GM11168 (cell line): ENCODE results near the gene WDR53.
"Not testable (repeated sequence)": the region's sequence is repeated elsewhere in the genome, so short reads cannot be mapped to it uniquely, and the experiment has no call there.

Experiments
- in situ Hi-C: fragments of 300-500 bp; cut with MboI; formaldehyde crosslinking; loops from one replicate; pipeline ENCODE4 v1.12.0; 2022; ENCODE audit warnings: low sequenced_read_pairs; ENCODE audit not compliant: unreplicated experiment

Gene WDR53

GRCh38 chr3:196563721-196564225 is 4.6 kb downstream of the WDR53 start:
- in situ Hi-C loops: no loop called here

GRCh38 chr3:196559826-196560225 is 8.5 kb downstream of the WDR53 start:
- in situ Hi-C loops: no loop called here

- in situ Hi-C loops: no loop called here
Observed at GRCh38 chr3:196558476-196558875, 9.9 kb downstream of the WDR53 start.

GRCh38 chr3:196557236-196557635 is 11.1 kb downstream of the WDR53 start:
- in situ Hi-C loops: no loop called here

- in situ Hi-C loops: no loop called here
Observed at GRCh38 chr3:196555295-196555694, 13.1 kb downstream of the WDR53 start.

- in situ Hi-C loops: no loop called here
Observed at GRCh38 chr3:196554205-196554604, 14.1 kb downstream of the WDR53 start.

- in situ Hi-C loops: no loop called here
Observed at GRCh38 chr3:196553551-196553950, 14.8 kb downstream of the WDR53 start.

DNA sequence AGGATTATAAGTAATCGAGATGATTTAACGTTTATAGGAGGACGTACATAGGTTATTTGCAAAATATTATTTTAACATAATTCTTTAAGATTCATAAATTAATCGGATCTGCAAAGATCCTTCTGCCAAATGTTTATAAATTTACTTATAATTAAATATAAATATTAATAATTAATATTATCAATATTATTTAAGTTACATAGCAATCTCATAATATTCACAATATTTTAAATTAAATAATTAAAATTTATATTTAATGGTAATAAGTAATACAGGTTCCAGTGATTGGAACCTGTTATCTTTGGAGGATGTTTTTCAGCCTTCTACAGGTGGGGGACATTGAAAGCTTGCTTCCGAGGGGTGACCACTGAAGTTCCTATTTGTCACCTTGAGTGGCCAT is 16.1 kb downstream of the WDR53 start:
- in situ Hi-C loops: no loop called here

- in situ Hi-C loops: not testable (repeated sequence)
Observed at GRCh38 chr3:196550172-196550571, 18.2 kb downstream of the WDR53 start.

GRCh38 chr3:196549312-196549711 is 19.0 kb downstream of the WDR53 start:
- in situ Hi-C loops: not testable (repeated sequence)

GRCh38 chr3:196547067-196547466 is 21.3 kb downstream of the WDR53 start:
- in situ Hi-C loops: no loop called here

GRCh38 chr3:196546537-196546936 is 21.8 kb downstream of the WDR53 start:
- in situ Hi-C loops: no loop called here

GRCh38 chr3:196544491-196544992 is 23.8 kb downstream of the WDR53 start:
- in situ Hi-C loops: no loop called here

DNA sequence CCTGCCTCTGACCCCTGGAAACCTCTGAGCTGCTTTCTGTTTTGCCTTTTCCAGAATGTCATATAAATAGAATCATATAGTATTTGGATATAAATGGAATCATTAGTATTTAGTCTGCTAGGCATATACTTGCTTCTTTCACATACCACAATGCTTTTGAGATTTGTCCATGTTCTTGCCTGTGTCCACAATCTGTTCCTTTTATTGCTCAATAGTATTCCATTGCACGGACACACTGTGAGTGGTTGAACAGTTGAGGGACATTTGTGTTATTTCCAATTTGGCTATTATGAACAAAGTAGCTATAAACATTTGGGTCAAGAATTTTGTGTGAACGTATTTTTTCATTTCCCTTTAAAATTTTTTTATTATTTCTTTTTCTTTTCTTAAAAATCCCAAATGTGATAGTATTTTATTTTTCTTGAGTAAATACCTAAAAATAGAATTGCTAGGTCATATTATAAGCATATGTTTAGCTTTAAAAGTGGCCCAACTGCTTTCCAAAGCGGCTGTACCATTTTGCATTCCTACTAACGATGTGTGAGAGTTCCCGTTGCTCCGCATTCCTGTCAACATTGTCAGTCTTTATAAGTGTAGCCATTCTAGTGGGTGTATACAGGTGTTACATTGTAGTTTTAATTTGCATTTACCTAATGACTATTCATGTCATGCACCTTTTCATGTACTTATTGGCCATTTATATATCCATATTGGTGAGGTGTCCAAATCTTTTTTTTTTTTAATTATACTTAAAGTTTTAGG is 26.5 kb downstream of the WDR53 start:
- in situ Hi-C loops: no loop called here

- in situ Hi-C loops: no loop called here
Observed at GRCh38 chr3:196537319-196537984, 30.9 kb downstream of the WDR53 start.

DNA sequence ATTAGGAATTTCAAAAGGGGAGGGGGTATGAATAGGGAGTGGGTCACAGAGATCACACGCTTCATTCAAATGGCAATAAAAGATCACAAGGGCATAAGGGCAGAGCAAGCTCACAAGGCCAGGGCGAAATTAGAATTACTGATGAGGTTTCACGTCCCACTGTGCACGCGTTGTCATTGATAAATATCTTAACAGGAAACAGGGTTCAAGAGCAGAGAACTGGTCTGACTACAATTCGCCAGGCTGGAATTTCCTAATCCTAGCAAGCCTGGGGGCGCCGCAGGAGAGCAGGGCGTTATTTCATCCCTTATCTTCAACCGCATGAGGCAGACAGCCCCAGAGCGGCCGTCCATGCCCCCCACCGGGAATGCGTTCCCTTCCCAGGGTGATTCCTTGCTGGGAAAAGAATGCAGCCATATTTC is 35.1 kb downstream of the WDR53 start:
- in situ Hi-C loops: no loop called here

- in situ Hi-C loops: no loop called here
Observed at GRCh38 chr3:196531418-196531817, 36.9 kb downstream of the WDR53 start.

- in situ Hi-C loops: no loop called here
Observed at GRCh38 chr3:196528639-196529233, 39.6 kb downstream of the WDR53 start.

GRCh38 chr3:196525141-196525540 is 43.2 kb downstream of the WDR53 start:
- in situ Hi-C loops: no loop called here

DNA sequence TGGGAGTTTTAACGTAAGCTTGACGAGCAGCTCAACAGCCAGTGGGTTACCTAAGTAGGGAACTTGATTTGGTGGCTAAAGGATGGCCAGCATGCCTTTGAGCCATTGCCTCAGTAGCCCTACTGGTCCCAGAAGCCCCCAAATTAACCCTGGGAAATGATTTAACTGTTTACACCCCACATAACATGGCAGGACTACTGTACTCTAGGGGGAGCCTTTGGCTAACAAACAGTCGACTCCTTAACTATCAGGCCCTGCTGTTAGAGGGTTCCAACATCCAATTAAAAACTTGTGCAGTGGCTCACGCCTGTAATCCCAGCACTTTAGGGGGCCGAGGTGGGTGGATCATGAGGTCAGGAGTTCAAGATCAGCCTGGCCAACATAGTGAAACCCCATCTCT is 43.8 kb downstream of the WDR53 start:
- in situ Hi-C loops: loop anchor here (25.0 kb wide), 1 partner anchor 462 kb away; no protein-coding TSS in a partner anchor

- in situ Hi-C loops: loop anchor here (25.0 kb wide), 1 partner anchor 462 kb away; no protein-coding TSS in a partner anchor
Observed at GRCh38 chr3:196523841-196524240, 44.5 kb downstream of the WDR53 start.
